ENCODE results near the gene TCP1. TPM values are rescaled to one million over a fixed set of nuclear protein-coding genes. Genes with fewer than 3 reads are reported as not detected.
A peak's percentile ranks its signal among the peaks of the same experiment; 100 is the strongest.

Gene TCP1
- total and polyA plus RNA-seq, 2 of the 13 experiments (the other 11 are each of a cell fraction or from before 2014, with no cell fraction given): 116 to 553 TPM

DNA sequence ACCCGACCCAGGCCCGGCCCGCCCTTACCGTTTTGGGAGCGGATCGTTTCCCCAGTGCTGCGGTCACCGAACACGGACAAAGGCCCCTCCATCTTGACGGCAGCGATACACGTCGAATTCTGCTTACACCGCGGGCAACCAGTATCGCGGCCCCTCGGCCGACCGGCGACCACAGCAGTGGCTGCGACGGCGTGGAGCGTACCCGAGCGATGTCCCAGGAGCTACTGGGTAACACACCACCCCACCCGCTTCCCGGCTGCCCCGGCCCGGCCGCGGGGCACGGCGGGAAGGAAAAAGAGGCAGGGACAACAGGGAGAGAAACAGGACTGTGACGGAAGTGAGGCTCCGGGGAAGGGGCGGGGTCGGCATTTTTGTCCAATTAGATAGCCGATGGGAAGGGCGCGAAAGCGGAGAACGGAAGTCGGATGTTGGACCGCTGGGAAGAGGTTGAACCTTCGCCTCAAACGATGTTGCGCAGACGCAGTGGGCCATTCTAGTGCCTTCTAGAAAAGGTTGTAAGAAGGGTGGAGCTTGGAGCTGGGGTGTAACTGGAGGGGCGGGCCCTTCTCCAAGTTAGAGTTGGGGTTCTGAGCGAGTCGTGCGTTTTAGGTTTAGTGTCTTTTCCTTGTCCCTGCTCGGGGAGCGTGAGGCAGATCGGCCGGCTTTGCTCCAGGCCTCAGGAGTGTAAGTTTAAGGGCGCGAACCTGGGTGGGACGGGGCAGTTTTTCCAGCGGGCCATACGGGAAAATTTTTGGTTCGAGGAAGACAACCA, at the start of gene TCP1 (continued):
- TF ChIP-seq TOPORS (CRISPR knock-in tag; IDR thresholded peaks at IDR 0.05) (peak; percentile 68; the same call in 1 of the 2 replicates), ZNF33A (CRISPR knock-in tag; IDR thresholded peaks at IDR 0.05; ENCODE audit: borderline replicate concordance) (no peak), KLF12 (CRISPR knock-in tag; IDR thresholded peaks at IDR 0.05; ENCODE audit: borderline replicate concordance) (no peak), POLR2AphosphoS2 (IDR thresholded peaks at IDR 0.05; ENCODE audit: low read depth, low read length) (no peak), ZC3H13 (CRISPR knock-in tag; IDR thresholded peaks at IDR 0.05) (peak; percentile 76; the same call in 1 of the 2 replicates), MED8 (CRISPR knock-in tag; IDR thresholded peaks at IDR 0.05; ENCODE audit: insufficient replicate concordance) (peak; percentile 89), SUZ12 (IDR thresholded peaks at IDR 0.05; ENCODE audit: low read depth, low read length) (peak; percentile 55), FOXA1 (IDR thresholded peaks at IDR 0.05) (no peak), FOXA1 (CRISPR knock-in tag; IDR thresholded peaks at IDR 0.05) (peak; percentile 20; the same call in 1 of the 2 replicates), SP1 (IDR thresholded peaks at IDR 0.05) (no peak), SP1 (CRISPR knock-in tag; IDR thresholded peaks at IDR 0.05) (peak; percentile 81), RXRA (CRISPR knock-in tag; IDR thresholded peaks at IDR 0.05) (no peak; the same call in 1 of the 2 replicates), RNF2 (conservative IDR thresholded peaks at IDR 0.05; ENCODE audit: low read depth) (peak; percentile 88), ERF (CRISPR knock-in tag; IDR thresholded peaks at IDR 0.05) (peak; percentile 57; the same call in 1 of the 2 replicates), ZNF446 (CRISPR knock-in tag; IDR thresholded peaks at IDR 0.05) (no peak; the same call in 1 of the 2 replicates), FOXC1 (CRISPR knock-in tag; IDR thresholded peaks at IDR 0.05; ENCODE audit: borderline replicate concordance) (peak; percentile 97), RFX5 (IDR thresholded peaks at IDR 0.05; ENCODE audit: low read depth, low read length) (peak; percentile 50; the same call in 1 of the 2 replicates), RCOR2 (CRISPR knock-in tag; IDR thresholded peaks at IDR 0.05) (no peak)
- TF ChIP-seq, protein P1, sequence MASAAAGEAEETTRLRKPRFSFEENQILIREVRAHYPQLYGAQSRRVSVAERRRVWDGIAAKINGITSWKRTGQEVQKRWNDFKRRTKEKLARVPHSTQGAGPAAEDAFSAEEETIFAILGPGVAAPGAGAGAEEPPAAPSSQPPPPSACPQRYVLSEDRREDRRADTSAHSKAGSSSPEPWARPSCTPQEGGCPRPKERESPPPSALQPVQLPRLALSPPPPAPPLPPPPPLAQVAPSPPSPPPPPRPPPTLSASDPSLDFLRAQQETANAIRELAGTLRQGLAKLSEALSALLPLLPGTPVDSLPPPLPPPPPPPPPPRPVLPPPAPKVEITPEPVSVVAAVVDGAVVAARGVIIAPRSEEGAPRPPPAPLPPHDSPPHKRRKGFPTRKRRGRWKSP (CRISPR knock-in tag; IDR thresholded peaks at IDR 0.05): peak; percentile 73; the same call in 1 of the 2 replicates
- TF ChIP-seq, protein P2, sequence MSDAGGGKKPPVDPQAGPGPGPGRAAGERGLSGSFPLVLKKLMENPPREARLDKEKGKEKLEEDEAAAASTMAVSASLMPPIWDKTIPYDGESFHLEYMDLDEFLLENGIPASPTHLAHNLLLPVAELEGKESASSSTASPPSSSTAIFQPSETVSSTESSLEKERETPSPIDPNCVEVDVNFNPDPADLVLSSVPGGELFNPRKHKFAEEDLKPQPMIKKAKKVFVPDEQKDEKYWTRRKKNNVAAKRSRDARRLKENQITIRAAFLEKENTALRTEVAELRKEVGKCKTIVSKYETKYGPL (CRISPR knock-in tag; IDR thresholded peaks at IDR 0.05): peak; percentile 23; the same call in 1 of the 2 replicates
- TF ChIP-seq, protein P3, sequence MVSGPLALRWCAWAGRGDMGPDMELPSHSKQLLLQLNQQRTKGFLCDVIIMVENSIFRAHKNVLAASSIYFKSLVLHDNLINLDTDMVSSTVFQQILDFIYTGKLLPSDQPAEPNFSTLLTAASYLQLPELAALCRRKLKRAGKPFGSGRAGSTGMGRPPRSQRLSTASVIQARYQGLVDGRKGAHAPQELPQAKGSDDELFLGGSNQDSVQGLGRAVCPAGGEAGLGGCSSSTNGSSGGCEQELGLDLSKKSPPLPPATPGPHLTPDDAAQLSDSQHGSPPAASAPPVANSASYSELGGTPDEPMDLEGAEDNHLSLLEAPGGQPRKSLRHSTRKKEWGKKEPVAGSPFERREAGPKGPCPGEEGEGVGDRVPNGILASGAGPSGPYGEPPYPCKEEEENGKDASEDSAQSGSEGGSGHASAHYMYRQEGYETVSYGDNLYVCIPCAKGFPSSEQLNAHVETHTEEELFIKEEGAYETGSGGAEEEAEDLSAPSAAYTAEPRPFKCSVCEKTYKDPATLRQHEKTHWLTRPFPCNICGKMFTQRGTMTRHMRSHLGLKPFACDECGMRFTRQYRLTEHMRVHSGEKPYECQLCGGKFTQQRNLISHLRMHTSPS (CRISPR knock-in tag; IDR thresholded peaks at IDR 0.05; ENCODE audit: low read depth): no peak
- TF ChIP-seq, protein P4, sequence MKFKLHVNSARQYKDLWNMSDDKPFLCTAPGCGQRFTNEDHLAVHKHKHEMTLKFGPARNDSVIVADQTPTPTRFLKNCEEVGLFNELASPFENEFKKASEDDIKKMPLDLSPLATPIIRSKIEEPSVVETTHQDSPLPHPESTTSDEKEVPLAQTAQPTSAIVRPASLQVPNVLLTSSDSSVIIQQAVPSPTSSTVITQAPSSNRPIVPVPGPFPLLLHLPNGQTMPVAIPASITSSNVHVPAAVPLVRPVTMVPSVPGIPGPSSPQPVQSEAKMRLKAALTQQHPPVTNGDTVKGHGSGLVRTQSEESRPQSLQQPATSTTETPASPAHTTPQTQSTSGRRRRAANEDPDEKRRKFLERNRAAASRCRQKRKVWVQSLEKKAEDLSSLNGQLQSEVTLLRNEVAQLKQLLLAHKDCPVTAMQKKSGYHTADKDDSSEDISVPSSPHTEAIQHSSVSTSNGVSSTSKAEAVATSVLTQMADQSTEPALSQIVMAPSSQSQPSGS (CRISPR knock-in tag; IDR thresholded peaks at IDR 0.05): peak; percentile 81
- TF ChIP-seq, protein P5, sequence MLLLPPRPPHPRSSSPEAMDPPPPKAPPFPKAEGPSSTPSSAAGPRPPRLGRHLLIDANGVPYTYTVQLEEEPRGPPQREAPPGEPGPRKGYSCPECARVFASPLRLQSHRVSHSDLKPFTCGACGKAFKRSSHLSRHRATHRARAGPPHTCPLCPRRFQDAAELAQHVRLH (CRISPR knock-in tag; IDR thresholded peaks at IDR 0.05; ENCODE audit: borderline replicate concordance, low read depth): peak; percentile 34
- TF ChIP-seq, protein P6, sequence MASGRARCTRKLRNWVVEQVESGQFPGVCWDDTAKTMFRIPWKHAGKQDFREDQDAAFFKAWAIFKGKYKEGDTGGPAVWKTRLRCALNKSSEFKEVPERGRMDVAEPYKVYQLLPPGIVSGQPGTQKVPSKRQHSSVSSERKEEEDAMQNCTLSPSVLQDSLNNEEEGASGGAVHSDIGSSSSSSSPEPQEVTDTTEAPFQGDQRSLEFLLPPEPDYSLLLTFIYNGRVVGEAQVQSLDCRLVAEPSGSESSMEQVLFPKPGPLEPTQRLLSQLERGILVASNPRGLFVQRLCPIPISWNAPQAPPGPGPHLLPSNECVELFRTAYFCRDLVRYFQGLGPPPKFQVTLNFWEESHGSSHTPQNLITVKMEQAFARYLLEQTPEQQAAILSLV (CRISPR knock-in tag; IDR thresholded peaks at IDR 0.05; ENCODE audit: borderline replicate concordance): peak; percentile 69
- TF ChIP-seq, protein P7, sequence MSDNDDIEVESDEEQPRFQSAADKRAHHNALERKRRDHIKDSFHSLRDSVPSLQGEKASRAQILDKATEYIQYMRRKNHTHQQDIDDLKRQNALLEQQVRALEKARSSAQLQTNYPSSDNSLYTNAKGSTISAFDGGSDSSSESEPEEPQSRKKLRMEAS (IDR thresholded peaks at IDR 0.05): peak; percentile 89

All from HepG2 (cell line).